Tibial artery (tissue), 4 donors: ENCODE data around the gene TNN.

ENCODE experiments used
- DNase-seq, 2 donors: peaks; one replicate each; pipeline ENCODE4 v3.0.0-alpha.2; 2019
- H3K27ac ChIP-seq, 2 donors: fragments of 200-600 bp; sonication (generic) in 1 of 2; 1 replicate in 1 of 2; 2 replicates in 1 of 2; pipeline ENCODE4 v1.5.1; 2018 to 2019; ENCODE audit warnings: mild to moderate bottlenecking in 1 of 2
- H3K27me3 ChIP-seq, 2 donors: fragments of 200-600 bp; sonication (generic) in 1 of 2; one replicate each; pipeline versions ENCODE4 v1.5.1 to v1.6.0; 2016 to 2019
- H3K36me3 ChIP-seq, 3 donors: fragments of 200-600 bp; sonication (generic) in 2 of 3; one replicate each; pipeline ENCODE4 v1.5.1; 2016 to 2019; ENCODE audit warnings: mild to moderate bottlenecking in 2 of 3
- H3K4me1 ChIP-seq, 4 donors: fragments of 200-600 bp; sonication (generic) in 2 of 4; 1 replicate in 3 of 4; 2 replicates in 1 of 4; pipeline ENCODE4 v1.5.1; 2016 to 2019
- H3K4me3 ChIP-seq, 2 donors: fragments of 200-600 bp; sonication (generic) in 1 of 2; 1 replicate in 1 of 2; 2 replicates in 1 of 2; pipeline ENCODE4 v1.5.1; 2018 to 2019; ENCODE audit warnings: mild to moderate bottlenecking in 2 of 2
- H3K9me3 ChIP-seq, 3 donors: fragments of 200-600 bp; sonication (generic) in 1 of 3; one replicate each; pipeline ENCODE4 v1.5.1; 2016 to 2019
- intact Hi-C: fragments of 100-400 bp; cut with DNase I; formaldehyde crosslinking; loops from one replicate; pipeline ENCODE4 v1.15.0; 2023; ENCODE audit warnings: low total_unique reads
- TF ChIP-seq, protein P1 (sequence below), 2 experiments: fragments of 200-600 bp in 1 of 2; fragments of 450-650 bp in 1 of 2; IDR thresholded peaks; one replicate each; pipeline ENCODE4 v1.5.1; 2017 to 2019; ENCODE audit warnings: antibody characterized with exemption in 2 of 2, mild to moderate bottlenecking in 1 of 2, moderate library complexity in 1 of 2

TNN gene

DNA sequence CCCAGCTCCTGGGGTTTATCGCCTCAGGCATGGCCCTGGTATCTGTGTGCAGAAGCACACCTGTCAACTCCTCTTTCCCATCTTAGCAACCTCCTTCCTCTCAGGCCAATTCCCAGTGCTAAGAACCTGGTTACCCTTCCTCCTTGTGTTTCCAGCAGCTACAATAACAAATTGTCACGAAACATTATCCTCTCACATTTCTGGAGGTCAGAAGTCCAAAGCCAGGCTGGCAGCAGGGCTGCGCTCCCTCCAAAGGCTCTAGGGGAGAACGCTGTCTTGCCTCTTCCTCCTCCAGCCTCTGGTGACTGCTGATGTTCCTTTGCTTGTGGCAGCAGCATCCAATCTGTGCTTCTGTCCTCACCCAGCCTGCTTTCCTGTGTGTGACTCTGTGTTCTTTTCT is 33.7 kb upstream of the TNN start:
- Histone ChIP-seq H3K9me3 (no peaks in the 10 kb centered on the region), H3K4me1 (no peaks in the 10 kb centered on the region), H3K27ac (no peak overlapping the region), H3K36me3 (no peaks in the 10 kb centered on the region), H3K4me3 (no peak overlapping the region), H3K27me3 (no peaks in the 10 kb centered on the region)
- intact Hi-C loops = loop anchor here (5.0 to 10.0 kb wide), 2 partner anchors 83 to 291 kb away; no protein-coding TSS in a partner anchor
- no peak for DNase-seq
- TF ChIP-seq, protein P1, sequence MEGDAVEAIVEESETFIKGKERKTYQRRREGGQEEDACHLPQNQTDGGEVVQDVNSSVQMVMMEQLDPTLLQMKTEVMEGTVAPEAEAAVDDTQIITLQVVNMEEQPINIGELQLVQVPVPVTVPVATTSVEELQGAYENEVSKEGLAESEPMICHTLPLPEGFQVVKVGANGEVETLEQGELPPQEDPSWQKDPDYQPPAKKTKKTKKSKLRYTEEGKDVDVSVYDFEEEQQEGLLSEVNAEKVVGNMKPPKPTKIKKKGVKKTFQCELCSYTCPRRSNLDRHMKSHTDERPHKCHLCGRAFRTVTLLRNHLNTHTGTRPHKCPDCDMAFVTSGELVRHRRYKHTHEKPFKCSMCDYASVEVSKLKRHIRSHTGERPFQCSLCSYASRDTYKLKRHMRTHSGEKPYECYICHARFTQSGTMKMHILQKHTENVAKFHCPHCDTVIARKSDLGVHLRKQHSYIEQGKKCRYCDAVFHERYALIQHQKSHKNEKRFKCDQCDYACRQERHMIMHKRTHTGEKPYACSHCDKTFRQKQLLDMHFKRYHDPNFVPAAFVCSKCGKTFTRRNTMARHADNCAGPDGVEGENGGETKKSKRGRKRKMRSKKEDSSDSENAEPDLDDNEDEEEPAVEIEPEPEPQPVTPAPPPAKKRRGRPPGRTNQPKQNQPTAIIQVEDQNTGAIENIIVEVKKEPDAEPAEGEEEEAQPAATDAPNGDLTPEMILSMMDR (IDR thresholded peaks at IDR 0.05) = no peak

- Histone ChIP-seq H3K4me1 (no peaks in the 10 kb centered on the region), H3K27me3 (no peaks in the 10 kb centered on the region)
- intact Hi-C loops = loop anchor here (5.0 to 10.0 kb wide), 3 partner anchors 83 to 290 kb away; no protein-coding TSS in a partner anchor
Observed at GRCh38 chr1:175034775-175035174, 32.9 kb upstream of the TNN start.

GRCh38 chr1:175035865-175036264 is 31.8 kb upstream of the TNN start:
- TF ChIP-seq, protein P1 (IDR thresholded peaks at IDR 0.05) = no peak
- Histone ChIP-seq H3K9me3 (no peaks in the 10 kb centered on the region), H3K27ac (no peak overlapping the region), H3K27me3 (no peaks in the 10 kb centered on the region), H3K4me3 (no peak overlapping the region), H3K4me1 (no peaks in the 10 kb centered on the region), H3K36me3 (no peaks in the 10 kb centered on the region)
- no peak for DNase-seq
- intact Hi-C loops = loop anchor here (5.0 to 10.0 kb wide), 2 partner anchors 96 to 289 kb away; no protein-coding TSS in a partner anchor

More at GRCh38 chr1:175034775-175035174, 32.9 kb upstream of the TNN start:
- TF ChIP-seq, protein P1 (IDR thresholded peaks at IDR 0.05) = no peak
- Histone ChIP-seq H3K4me3 (no peak overlapping the region), H3K36me3 (no peaks in the 10 kb centered on the region), H3K9me3 (no peaks in the 10 kb centered on the region), H3K27ac (no peak overlapping the region)
- DNase-seq = no peak

GRCh38 chr1:175036476-175036875 is 31.2 kb upstream of the TNN start:
- Histone ChIP-seq H3K9me3 (no peaks in the 10 kb centered on the region), H3K27me3 (no peaks in the 10 kb centered on the region), H3K4me1 (no peaks in the 10 kb centered on the region), H3K4me3 (no peak overlapping the region), H3K36me3 (no peaks in the 10 kb centered on the region), H3K27ac (no peak overlapping the region)
- TF ChIP-seq, protein P1 (IDR thresholded peaks at IDR 0.05) = no peak
- DNase-seq = no peak
- intact Hi-C loops = loop anchor here (5.0 to 10.0 kb wide), 2 partner anchors 96 to 288 kb away; no protein-coding TSS in a partner anchor

DNA sequence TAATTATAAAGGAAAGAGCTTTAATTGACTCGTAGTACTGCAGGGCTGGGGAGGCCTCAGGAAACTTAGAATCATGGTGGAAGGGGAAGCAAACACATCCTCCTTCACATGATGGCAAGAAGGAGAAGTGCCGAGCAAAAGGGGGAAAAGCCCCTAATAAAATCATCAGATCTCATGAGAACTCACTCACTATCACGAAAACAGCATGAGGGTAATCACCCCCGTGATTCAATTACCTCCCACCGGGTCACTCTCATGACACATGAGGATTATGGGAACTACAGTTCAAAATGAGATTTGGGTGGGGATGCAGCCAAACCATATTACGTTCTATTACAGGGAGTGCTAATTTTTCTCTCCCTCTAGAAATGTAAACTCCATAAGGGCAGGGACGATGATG is 30.2 kb upstream of the TNN start:
- Histone ChIP-seq H3K27ac (no peak overlapping the region), H3K4me1 (no peaks in the 10 kb centered on the region), H3K4me3 (no peak overlapping the region), H3K36me3 (no peaks in the 10 kb centered on the region), H3K27me3 (no peaks in the 10 kb centered on the region), H3K9me3 (no peaks in the 10 kb centered on the region)
- TF ChIP-seq, protein P1 (IDR thresholded peaks at IDR 0.05) = no peak
- DNase-seq = no peak
- intact Hi-C loops = loop anchor here (5.0 to 10.0 kb wide), 2 partner anchors 95 to 287 kb away; no protein-coding TSS in a partner anchor
